HG03378 (cell line): Measurements from ENCODE around the gene IMPA2.

Experiments
- ATAC-seq: cut with Tn5 transposase; IDR thresholded peaks from one replicate; pipeline ENCODE4 v1.9.1; 2021; ENCODE audit warnings: mild to moderate bottlenecking, moderate library complexity; ENCODE audit not compliant: unreplicated experiment

Gene IMPA2

DNA sequence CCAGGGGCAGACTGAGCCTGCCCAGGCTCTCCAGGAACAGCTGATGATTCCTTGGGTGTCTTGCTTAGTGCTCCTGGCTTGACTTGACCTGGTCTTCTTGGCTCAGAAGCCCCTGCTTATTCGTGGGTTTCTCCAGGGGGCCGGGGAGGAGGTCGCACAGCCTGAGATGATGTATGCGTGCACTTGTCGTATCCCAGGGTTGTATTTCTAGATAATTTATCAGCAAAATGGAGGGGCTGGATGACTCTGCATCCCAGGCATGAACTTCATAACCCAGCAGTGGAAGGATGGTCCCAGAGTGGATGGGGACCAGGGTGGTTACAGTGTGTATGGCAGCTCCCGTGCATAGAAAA, 25.2 kb downstream of the IMPA2 start:
- ATAC-seq: no peak

DNA sequence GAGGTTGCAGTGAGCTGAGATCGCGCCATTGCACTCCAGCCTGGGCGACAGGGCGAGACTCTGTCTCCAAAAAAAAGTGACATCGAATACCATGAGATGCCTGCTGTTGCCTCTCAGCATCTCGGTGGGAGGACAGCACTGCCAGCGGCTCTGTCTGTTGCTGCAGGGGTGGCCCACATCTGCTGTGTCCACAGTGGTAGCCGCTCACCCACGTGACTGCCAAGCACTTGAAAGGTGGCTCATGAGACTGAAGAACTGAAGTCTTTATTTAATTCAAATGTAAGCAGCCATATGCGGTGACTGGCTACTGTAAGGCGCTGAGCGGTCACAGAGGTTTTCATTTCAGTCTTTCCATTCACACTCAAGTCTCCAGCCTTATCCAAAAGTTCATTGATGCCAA, 25.8 kb downstream of the IMPA2 start:
- ATAC-seq: no peak

DNA sequence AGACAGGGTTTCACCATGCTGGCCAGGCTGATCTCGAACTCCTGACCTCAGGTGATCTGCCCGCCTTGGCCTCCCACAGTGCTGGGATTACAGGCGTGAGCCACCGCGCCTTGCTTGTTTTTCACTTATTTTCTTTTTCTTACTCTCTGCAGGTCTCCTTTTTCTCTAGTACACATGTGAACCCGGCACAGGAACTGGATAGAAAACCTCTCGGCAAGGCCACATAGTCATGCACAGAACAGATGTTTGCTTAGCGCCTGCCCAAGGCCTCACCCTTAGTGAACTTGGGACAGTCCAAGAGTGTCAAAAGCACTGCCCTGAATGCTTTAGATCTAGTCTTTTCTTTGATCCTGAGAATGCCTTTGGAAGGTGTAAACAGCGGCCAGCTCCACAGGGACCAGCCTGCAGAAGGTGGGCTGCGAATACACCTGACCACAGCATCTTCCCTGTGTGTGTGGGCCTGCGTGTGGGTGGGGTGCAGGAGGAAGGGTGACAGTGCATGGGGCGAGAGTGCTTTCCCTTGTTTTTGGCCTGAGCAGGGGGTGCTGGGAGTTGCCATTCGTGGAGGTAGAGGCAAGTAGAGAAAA, 27.0 kb downstream of the IMPA2 start:
- no peak for ATAC-seq

- ATAC-seq: no peak
Measured at GRCh38 chr18:12008842-12009580, 27.7 kb downstream of the IMPA2 start.

GRCh38 chr18:12009581-12010140, 28.4 kb downstream of the IMPA2 start:
- no peak for ATAC-seq

DNA sequence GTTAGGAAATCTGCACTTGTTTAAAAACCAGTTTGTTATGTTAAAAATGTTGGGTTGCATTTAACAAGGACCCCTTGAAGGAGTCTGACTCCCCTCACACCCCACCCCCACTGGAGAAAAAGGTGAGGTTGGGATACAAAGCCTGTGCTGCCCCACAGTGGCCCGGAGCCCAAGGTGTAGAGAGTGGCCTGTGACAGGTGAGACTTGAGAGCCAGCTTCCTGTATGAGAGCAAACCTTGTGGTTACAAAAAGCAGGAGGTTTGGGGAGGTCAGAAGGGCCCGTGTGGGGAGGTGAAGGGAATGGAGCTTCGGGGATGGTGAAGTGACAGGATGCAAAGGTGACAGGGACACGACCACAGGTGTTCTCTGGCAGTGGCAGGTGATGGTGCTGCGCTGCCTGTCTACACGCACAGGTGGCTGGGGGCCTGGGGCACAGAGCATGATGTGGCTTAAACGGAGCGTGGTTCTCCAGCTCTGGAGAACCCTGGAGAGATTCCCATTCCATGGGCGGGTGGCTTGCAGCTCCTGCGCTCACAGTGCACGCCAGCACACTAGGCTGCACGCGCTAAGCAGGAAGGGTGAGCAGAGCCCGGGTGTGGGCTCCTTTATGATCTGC, 29.0 kb downstream of the IMPA2 start:
- ATAC-seq: no peak

- no peak for ATAC-seq
Measured at GRCh38 chr18:12011199-12011956, 30.1 kb downstream of the IMPA2 start.

DNA sequence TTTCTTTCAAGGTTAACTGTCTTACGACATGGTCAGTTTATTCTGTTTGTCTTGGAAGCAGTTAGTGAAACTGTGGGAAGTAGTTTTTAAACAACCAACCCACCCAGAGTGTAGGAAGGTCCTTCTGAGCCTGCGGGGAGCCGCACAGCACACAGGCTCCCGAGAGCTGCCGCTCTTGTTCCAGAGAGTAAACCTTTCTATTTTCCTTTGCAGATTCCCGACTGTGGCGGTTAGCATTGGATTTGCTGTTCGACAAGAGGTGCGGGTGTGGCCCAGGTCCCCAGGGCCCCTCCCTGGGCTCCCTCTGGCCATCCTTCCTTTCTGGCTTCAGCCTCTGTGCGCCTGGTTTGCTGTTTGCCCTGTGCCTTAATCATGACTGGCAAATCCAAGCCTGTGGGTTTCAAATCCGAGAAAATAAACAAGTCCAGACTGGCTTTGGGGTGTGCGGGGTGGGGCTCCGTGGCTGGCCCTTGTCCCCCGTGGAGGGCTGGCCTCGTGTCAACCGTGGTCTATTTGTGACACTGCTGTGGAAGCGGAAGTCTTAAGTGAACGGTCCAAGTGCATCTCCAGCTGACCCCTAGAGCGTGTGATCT, 30.7 kb downstream of the IMPA2 start:
- ATAC-seq: no peak

DNA sequence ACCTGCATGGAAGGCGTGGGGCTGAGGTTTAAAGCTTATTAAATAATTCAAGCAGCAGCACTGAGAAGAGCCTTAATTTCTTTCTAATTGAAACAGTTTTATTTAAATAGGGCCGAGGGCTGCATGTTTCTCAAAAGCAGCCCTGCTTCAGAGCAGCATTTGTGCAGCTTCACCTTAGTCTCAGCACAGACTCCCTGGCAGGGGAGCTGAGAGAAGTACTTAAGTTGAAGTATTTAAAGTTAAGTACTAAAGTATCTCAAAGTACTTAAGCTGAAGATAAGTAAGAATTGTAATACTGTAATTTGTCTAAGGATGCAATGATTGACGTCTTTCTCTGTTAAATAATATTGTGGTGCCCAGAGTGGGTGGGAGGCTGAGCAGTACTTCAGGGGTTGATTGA, 31.4 kb downstream of the IMPA2 start:
- no peak for ATAC-seq

DNA sequence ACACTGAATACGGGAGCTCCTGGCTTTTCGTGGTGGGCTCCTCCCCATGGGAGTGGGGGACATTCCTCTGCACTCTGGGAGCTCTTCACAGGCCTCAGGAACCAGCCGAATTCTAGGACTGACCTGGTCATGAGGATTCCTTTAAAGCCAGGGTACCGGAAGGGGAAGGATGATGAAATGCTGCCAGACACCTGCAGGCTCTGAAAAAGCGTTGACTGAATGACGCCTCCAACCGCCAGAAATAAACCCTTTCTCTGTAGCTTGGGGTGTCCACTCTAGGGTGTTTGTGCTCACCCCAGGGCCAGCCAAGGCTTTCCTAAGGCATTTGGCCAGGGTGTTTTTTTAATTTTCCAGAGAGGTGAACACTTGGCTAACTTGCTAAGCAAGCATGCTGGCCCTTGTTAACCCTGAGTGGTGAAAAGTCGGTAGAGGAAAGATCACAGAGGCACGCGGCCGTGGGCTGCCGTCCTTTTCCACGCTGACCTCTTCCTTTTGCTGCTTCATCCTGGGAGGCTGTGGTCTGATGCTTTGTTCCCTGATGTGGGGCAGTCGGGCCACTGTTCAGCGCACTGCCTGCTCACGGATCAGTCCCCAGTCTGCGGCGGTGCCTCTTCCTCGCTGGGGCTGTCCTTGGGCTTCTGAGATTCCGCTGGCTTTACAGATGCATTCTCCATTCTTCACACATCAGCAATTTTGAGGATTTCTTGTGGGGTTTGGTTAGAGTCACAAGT, 32.0 kb downstream of the IMPA2 start:
- no peak for ATAC-seq

GRCh38 chr18:12014086-12014485, 32.8 kb downstream of the IMPA2 start:
- ATAC-seq: no peak

DNA sequence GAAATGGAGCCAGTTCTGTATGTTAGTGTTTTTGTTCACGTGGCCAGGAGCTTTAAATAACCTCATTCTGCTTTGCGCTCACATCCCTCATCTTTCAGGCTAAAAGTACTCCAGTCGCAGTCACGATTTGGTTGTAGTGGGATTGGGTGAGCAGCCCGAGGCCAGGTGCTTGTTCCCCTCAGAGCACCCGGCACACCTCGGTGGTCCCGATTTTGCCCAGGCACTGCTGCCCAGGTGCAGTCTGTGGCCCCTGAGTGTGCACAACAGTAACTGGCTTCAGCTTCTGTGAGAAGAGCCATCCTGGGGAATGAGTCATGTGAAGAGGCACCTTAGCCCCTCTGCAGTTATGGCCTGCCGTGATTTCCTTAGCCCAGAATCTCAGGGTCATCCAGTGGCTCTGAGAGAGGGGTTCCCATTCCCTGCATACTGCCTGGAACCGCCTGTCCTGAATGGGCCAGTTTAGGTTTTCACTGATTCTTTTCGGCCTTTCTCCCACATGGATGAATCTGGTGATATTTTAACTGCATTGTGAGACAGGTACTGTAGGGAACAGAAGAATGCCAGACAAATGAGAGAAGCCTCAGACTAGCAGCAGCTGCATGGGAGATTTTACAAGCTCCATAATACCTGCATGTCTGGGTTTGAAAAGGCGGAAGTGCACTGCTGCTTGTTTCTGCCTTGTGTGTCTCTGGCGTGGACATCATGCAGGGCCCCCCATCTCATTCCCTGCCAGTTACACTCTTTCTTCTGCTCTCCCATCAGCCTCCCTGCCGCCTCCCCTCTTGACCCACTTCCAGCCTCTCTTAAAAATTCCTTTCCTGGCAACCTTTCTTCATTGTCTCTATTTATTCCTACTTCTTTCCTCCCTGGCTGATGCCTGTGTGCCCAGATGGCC, 33.5 kb downstream of the IMPA2 start:
- ATAC-seq: no peak

DNA sequence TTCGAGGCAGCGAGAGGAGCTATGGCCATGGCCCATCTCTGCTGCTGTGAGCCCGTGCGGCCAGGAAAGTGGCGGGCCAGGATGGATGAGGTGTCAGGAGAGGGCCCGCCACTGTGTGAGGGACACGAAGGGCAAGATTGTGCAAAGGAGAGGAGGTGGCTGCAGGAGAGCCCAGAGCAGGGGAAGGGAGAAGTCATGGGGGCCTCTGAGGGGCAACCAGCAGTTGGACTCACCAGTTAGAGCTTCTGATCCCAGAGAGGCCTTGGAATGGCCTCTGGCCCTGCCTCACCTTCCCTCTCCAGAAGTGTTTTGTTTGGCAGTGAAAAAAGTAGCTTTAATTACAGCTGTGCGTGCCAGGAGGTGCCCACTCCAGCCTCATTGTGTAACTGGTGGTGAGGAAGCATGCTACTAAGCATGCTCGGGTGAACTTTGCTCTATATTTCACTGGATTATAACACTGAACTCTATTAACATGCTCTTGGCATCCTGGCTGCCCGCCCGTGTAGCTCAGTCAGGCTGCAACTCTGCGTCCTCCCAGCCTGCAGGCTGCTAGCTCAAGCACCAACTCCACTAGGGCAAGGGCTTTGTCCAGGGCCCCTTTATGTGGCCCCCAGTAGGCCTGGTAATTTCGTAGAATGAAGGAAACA, 34.2 kb downstream of the IMPA2 start:
- no peak for ATAC-seq

GRCh38 chr18:12017081-12017480, 35.8 kb downstream of the IMPA2 start:
- no peak for ATAC-seq

DNA sequence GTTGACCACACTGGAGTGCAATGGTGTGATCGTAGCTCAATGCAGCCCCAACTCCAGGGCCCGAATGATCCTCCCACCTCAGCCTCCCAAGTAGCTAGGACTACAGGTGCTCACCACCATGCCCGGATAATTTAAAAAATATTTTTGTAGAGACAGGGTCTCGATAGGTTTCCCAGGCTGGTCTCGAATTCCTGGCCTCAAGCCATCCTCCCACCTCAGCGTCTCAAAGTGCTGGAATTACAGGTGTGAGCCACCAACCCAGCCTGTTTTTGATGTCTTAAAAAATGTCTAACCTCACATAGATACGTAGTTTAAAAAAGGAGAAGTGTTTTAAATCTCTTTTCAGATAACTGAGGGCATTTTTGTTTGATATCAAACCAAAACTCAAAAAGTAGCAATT, 37.6 kb downstream of the IMPA2 start:
- ATAC-seq: no peak

GRCh38 chr18:12021077-12021476, 39.8 kb downstream of the IMPA2 start:
- no peak for ATAC-seq

DNA sequence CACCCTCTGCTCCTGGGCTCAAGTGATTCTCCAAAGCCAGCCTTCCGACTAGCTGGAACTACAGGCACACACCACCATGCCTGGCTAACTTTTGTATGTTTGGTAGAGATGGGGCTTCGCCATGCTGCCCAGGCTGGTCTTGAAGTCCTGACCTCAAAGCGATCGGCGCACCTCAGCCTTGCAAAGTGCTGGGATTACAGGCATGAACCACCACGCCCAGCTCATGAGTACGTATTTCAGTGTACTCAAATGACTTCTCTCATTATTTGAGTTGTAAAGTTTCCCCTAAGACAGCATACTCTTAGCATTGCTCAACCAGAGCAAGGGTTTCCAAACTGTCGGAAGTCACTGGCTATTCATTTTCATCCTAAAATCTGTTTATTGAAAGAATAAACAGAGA, 40.3 kb downstream of the IMPA2 start:
- no peak for ATAC-seq

GRCh38 chr18:12023375-12023774, 42.1 kb downstream of the IMPA2 start:
- no peak for ATAC-seq

DNA sequence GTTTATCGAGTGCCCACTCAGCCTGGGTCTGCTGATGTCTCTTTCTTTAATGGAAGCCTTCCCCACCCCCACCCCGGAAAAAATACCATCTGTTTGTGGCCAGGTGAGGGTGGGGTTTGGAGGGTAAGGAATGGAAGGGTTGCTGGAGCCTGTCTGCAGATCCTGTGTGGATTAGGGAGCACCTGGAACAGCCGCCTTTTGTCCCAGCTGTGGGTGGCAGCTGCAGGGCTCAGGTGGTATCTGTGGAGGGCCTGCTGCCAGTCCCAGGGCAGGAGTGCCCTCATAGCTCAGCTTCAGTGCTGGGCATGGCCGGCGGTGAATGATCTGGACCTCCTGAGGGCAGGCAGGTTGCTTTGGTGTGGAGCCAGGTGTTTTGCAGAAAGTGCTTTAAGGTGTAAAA, 45.3 kb downstream of the IMPA2 start:
- no peak for ATAC-seq
